ENCODE results near the gene EFCAB13.

Gene EFCAB13

GRCh38 chr17:47292206-47292605, 31.5 kb upstream of the EFCAB13 start:
- Histone ChIP-seq H3K36me3 (ENCODE audit: control insufficient read depth, insufficient read depth, low read length) (no peaks in the 10 kb centered on the region), H3K27ac (ENCODE audit: low read depth, low read length, severe bottlenecking) (no peak overlapping the region), H3K4me3 (ENCODE audit: extremely low read depth, insufficient read depth, low read length, poor library complexity, severe bottlenecking) (no peak overlapping the region), H3K4me1 (ENCODE audit: control insufficient read depth, insufficient read depth, low read length, poor library complexity, severe bottlenecking) (no peaks in the 10 kb centered on the region), H3K9me3 (ENCODE audit: control insufficient read depth, low read length) (no peaks in the 10 kb centered on the region)
- 82 to 95% methylated on average over 8 to 11 of the region's 14 CpGs for WGBS, 2 experiments (ENCODE audit: insufficient coverage in 2 of 2)

GRCh38 chr17:47295037-47295873, 28.5 kb upstream of the EFCAB13 start:
- no peaks in the 10 kb centered on the region for H3K4me1 ChIP-seq (ENCODE audit: control insufficient read depth, insufficient read depth, low read length, poor library complexity, severe bottlenecking)
- H3K27ac ChIP-seq (ENCODE audit: low read depth, low read length, severe bottlenecking) = no peak overlapping the region
- no peaks in the 10 kb centered on the region for H3K9me3 ChIP-seq (ENCODE audit: control insufficient read depth, low read length)
- H3K36me3 ChIP-seq (ENCODE audit: control insufficient read depth, insufficient read depth, low read length) = no peaks in the 10 kb centered on the region
- no peak overlapping the region for H3K4me3 ChIP-seq (ENCODE audit: extremely low read depth, insufficient read depth, low read length, poor library complexity, severe bottlenecking)
- 73 to 75% methylated on average over 13 of the region's 14 CpGs for WGBS, 2 experiments (ENCODE audit: insufficient coverage in 2 of 2)

- 79 to 86% methylated on average over 6 of the region's 6 CpGs for WGBS, 2 experiments (ENCODE audit: insufficient coverage in 2 of 2)
- Histone ChIP-seq H3K4me1 (ENCODE audit: control insufficient read depth, insufficient read depth, low read length, poor library complexity, severe bottlenecking) (no peaks in the 10 kb centered on the region), H3K36me3 (ENCODE audit: control insufficient read depth, insufficient read depth, low read length) (no peaks in the 10 kb centered on the region), H3K4me3 (ENCODE audit: extremely low read depth, insufficient read depth, low read length, poor library complexity, severe bottlenecking) (no peak overlapping the region), H3K27ac (ENCODE audit: low read depth, low read length, severe bottlenecking) (no peak overlapping the region), H3K9me3 (ENCODE audit: control insufficient read depth, low read length) (no peaks in the 10 kb centered on the region)
Measured at GRCh38 chr17:47295874-47296255, 27.9 kb upstream of the EFCAB13 start.

- H3K4me3 ChIP-seq (ENCODE audit: extremely low read depth, insufficient read depth, low read length, poor library complexity, severe bottlenecking) = no peak overlapping the region
- H3K36me3 ChIP-seq (ENCODE audit: control insufficient read depth, insufficient read depth, low read length) = no peaks in the 10 kb centered on the region
- no peaks in the 10 kb centered on the region for H3K9me3 ChIP-seq (ENCODE audit: control insufficient read depth, low read length)
- no peaks in the 10 kb centered on the region for H3K4me1 ChIP-seq (ENCODE audit: control insufficient read depth, insufficient read depth, low read length, poor library complexity, severe bottlenecking)
- 88 to 95% methylated on average over 2 of the region's 4 CpGs for WGBS, 2 experiments (ENCODE audit: insufficient coverage in 2 of 2)
- no peak overlapping the region for H3K27ac ChIP-seq (ENCODE audit: low read depth, low read length, severe bottlenecking)
Measured at GRCh38 chr17:47297661-47298400, 25.9 kb upstream of the EFCAB13 start.

- 88 to 97% methylated on average over 6 of the region's 6 CpGs for WGBS, 2 experiments (ENCODE audit: insufficient coverage in 2 of 2)
- no peaks in the 10 kb centered on the region for H3K36me3 ChIP-seq (ENCODE audit: control insufficient read depth, insufficient read depth, low read length)
- H3K9me3 ChIP-seq (ENCODE audit: control insufficient read depth, low read length) = no peaks in the 10 kb centered on the region
- no peak overlapping the region for H3K4me3 ChIP-seq (ENCODE audit: extremely low read depth, insufficient read depth, low read length, poor library complexity, severe bottlenecking)
- no peak overlapping the region for H3K27ac ChIP-seq (ENCODE audit: low read depth, low read length, severe bottlenecking)
- H3K4me1 ChIP-seq (ENCODE audit: control insufficient read depth, insufficient read depth, low read length, poor library complexity, severe bottlenecking) = no peaks in the 10 kb centered on the region
Measured at GRCh38 chr17:47298712-47299111, 25.0 kb upstream of the EFCAB13 start.

GRCh38 chr17:47299239-47299910, 24.4 kb upstream of the EFCAB13 start:
- no peak overlapping the region for H3K27ac ChIP-seq (ENCODE audit: low read depth, low read length, severe bottlenecking)
- no peak overlapping the region for H3K4me3 ChIP-seq (ENCODE audit: extremely low read depth, insufficient read depth, low read length, poor library complexity, severe bottlenecking)

GRCh38 chr17:47300718-47301117, 23.0 kb upstream of the EFCAB13 start:
- Histone ChIP-seq H3K36me3 (ENCODE audit: control insufficient read depth, insufficient read depth, low read length) (no peaks in the 10 kb centered on the region), H3K4me1 (ENCODE audit: control insufficient read depth, insufficient read depth, low read length, poor library complexity, severe bottlenecking) (peaks cover 5% of the 10 kb centered on the region), H3K27ac (ENCODE audit: low read depth, low read length, severe bottlenecking) (no peak overlapping the region), H3K9me3 (ENCODE audit: control insufficient read depth, low read length) (no peaks in the 10 kb centered on the region), H3K4me3 (ENCODE audit: extremely low read depth, insufficient read depth, low read length, poor library complexity, severe bottlenecking) (no peak overlapping the region)
- 89 to 100% methylated on average over 1 of the region's 1 CpG for WGBS, 2 experiments (ENCODE audit: insufficient coverage in 2 of 2)

More at GRCh38 chr17:47299239-47299910, 24.4 kb upstream of the EFCAB13 start:
- Histone ChIP-seq H3K4me1 (ENCODE audit: control insufficient read depth, insufficient read depth, low read length, poor library complexity, severe bottlenecking) (no peaks in the 10 kb centered on the region), H3K9me3 (ENCODE audit: control insufficient read depth, low read length) (no peaks in the 10 kb centered on the region), H3K36me3 (ENCODE audit: control insufficient read depth, insufficient read depth, low read length) (no peaks in the 10 kb centered on the region)
- 90 to 92% methylated on average over 11 to 12 of the region's 13 CpGs for WGBS, 2 experiments (ENCODE audit: insufficient coverage in 2 of 2)

- Histone ChIP-seq H3K4me1 (ENCODE audit: control insufficient read depth, insufficient read depth, low read length, poor library complexity, severe bottlenecking) (peaks cover 9% of the 10 kb centered on the region), H3K9me3 (ENCODE audit: control insufficient read depth, low read length) (no peaks in the 10 kb centered on the region), H3K27ac (ENCODE audit: low read depth, low read length, severe bottlenecking) (no peak overlapping the region), H3K4me3 (ENCODE audit: extremely low read depth, insufficient read depth, low read length, poor library complexity, severe bottlenecking) (no peak overlapping the region), H3K36me3 (ENCODE audit: control insufficient read depth, insufficient read depth, low read length) (no peaks in the 10 kb centered on the region)
- 100% methylated on average over 1 to 2 of the region's 3 CpGs for WGBS, 2 experiments (ENCODE audit: insufficient coverage in 2 of 2)
Measured at GRCh38 chr17:47301161-47301560, 22.6 kb upstream of the EFCAB13 start.

- Histone ChIP-seq H3K4me3 (ENCODE audit: extremely low read depth, insufficient read depth, low read length, poor library complexity, severe bottlenecking) (no peak overlapping the region), H3K4me1 (ENCODE audit: control insufficient read depth, insufficient read depth, low read length, poor library complexity, severe bottlenecking) (peaks cover 9% of the 10 kb centered on the region), H3K36me3 (ENCODE audit: control insufficient read depth, insufficient read depth, low read length) (no peaks in the 10 kb centered on the region), H3K9me3 (ENCODE audit: control insufficient read depth, low read length) (no peaks in the 10 kb centered on the region), H3K27ac (ENCODE audit: low read depth, low read length, severe bottlenecking) (no peak overlapping the region)
- WGBS, 2 experiments (ENCODE audit: insufficient coverage in 2 of 2) = 89% methylated on average over 1 of the region's 2 CpGs; no CpG with 5 or more reads in 1 of the 2 experiments
Measured at GRCh38 chr17:47301831-47302230, 21.9 kb upstream of the EFCAB13 start.

GRCh38 chr17:47304186-47304585, 19.6 kb upstream of the EFCAB13 start:
- Histone ChIP-seq H3K4me3 (ENCODE audit: extremely low read depth, insufficient read depth, low read length, poor library complexity, severe bottlenecking) (no peak overlapping the region), H3K36me3 (ENCODE audit: control insufficient read depth, insufficient read depth, low read length) (no peaks in the 10 kb centered on the region), H3K9me3 (ENCODE audit: control insufficient read depth, low read length) (no peaks in the 10 kb centered on the region), H3K27ac (ENCODE audit: low read depth, low read length, severe bottlenecking) (no peak overlapping the region), H3K4me1 (ENCODE audit: control insufficient read depth, insufficient read depth, low read length, poor library complexity, severe bottlenecking) (peaks cover 9% of the 10 kb centered on the region)
- 100% methylated on average over 1 of the region's 1 CpG; no CpG with 5 or more reads in 1 of the 2 experiments for WGBS, 2 experiments (ENCODE audit: insufficient coverage in 2 of 2)

Data from mesodermal cell (in vitro differentiated cells).